Activated CD4-positive, CD25-positive, alpha-beta regulatory T cell treated with anti-CD3 and anti-CD28 coated beads, Interleukin-2, amount 50 U/mL, for 24 hours (primary cell): ENCODE data around the gene CDIPT.
"Not testable (repeated sequence)": the region's sequence is repeated elsewhere in the genome, so short reads cannot be mapped to it uniquely, and the experiment has no call there.

ENCODE experiments used
- ATAC-seq, 2 donors: fragments of 150-1000 bp; cut with Tn5 transposase; one replicate each; pipeline ENCODE4 v1.10.0; 2021; ENCODE audit warnings: mild to moderate bottlenecking in 1 of 2, moderate library complexity in 1 of 2

The CDIPT gene

GRCh38 chr16:29862884-29863668 lies at the start of gene CDIPT:
CDIPT (minus strand) TSS chr16:29863226; CDS start chr16:29862857, 369 bp downstream.
- peak; percentile 100 for ATAC-seq

- ATAC-seq = no peak
Observed at GRCh38 chr16:29912087-29912486, 49.1 kb upstream of the CDIPT start.

- no peak for ATAC-seq
Observed at GRCh38 chr16:29911676-29912010, 48.6 kb upstream of the CDIPT start.

- ATAC-seq = no peak
Observed at GRCh38 chr16:29910819-29911675, 48.0 kb upstream of the CDIPT start.

GRCh38 chr16:29909851-29910250 lies 46.8 kb upstream of the CDIPT start:
- ATAC-seq = not testable (repeated sequence)

GRCh38 chr16:29909391-29909790 lies 46.4 kb upstream of the CDIPT start:
- ATAC-seq = no peak

- ATAC-seq = no peak
Observed at GRCh38 chr16:29908719-29909220, 45.7 kb upstream of the CDIPT start.

GRCh38 chr16:29907973-29908372 lies 44.9 kb upstream of the CDIPT start:
- no peak for ATAC-seq

GRCh38 chr16:29906520-29907244 lies 43.7 kb upstream of the CDIPT start:
- ATAC-seq = no peak

GRCh38 chr16:29905668-29906067 lies 42.6 kb upstream of the CDIPT start:
- no peak for ATAC-seq

GRCh38 chr16:29904947-29905346 lies 41.9 kb upstream of the CDIPT start:
- no peak for ATAC-seq

- no peak for ATAC-seq
Observed at GRCh38 chr16:29903590-29903989, 40.6 kb upstream of the CDIPT start.

GRCh38 chr16:29901607-29901945 lies 38.5 kb upstream of the CDIPT start:
- no peak for ATAC-seq

GRCh38 chr16:29900888-29901606 lies 38.0 kb upstream of the CDIPT start:
- no peak for ATAC-seq

GRCh38 chr16:29900102-29900887 lies 37.3 kb upstream of the CDIPT start, which contains the start of gene ASPHD1:
ASPHD1 (plus strand) TSS chr16:29900488; CDS start chr16:29900972, 484 bp downstream.
- ATAC-seq = peak; percentile 81 to 91

- ATAC-seq = no peak
Observed at GRCh38 chr16:29899516-29900101, 36.6 kb upstream of the CDIPT start, which contains the start of gene SEZ6L2. SEZ6L2 (minus strand) TSS chr16:29899550; CDS start chr16:29899019, 531 bp downstream.

GRCh38 chr16:29898804-29899515 lies 35.9 kb upstream of the CDIPT start:
- no peak for ATAC-seq

GRCh38 chr16:29898135-29898803 lies 35.2 kb upstream of the CDIPT start:
- no peak for ATAC-seq

GRCh38 chr16:29897333-29897732 lies 34.3 kb upstream of the CDIPT start:
- no peak for ATAC-seq

- no peak for ATAC-seq
Observed at GRCh38 chr16:29896841-29897240, 33.8 kb upstream of the CDIPT start.
